Mammary epithelial cell (primary cell): ENCODE results near the gene KRTAP5-3.

Source experiments
- EZH2 ChIP-seq: IDR thresholded peaks from 2 replicates; pipeline ENCODE4 v1.6.1; 2012; ENCODE audit warnings: low read length, inconsistent platforms, borderline replicate concordance
- TF ChIP-seq, protein P1 (sequence below), 2 donors: IDR thresholded peaks in 1 of 2; conservative IDR thresholded peaks in 1 of 2; 2 replicates each; pipeline ENCODE4 v1.5.1; 2011 to 2012; ENCODE audit warnings: inconsistent platforms in 2 of 2, low read length in 2 of 2, mild to moderate bottlenecking in 2 of 2, control low read depth in 1 of 2, low read depth in 1 of 2; ENCODE audit not compliant: insufficient read depth in 1 of 2; ENCODE audit errors: extremely low read depth in 1 of 2

DNA sequence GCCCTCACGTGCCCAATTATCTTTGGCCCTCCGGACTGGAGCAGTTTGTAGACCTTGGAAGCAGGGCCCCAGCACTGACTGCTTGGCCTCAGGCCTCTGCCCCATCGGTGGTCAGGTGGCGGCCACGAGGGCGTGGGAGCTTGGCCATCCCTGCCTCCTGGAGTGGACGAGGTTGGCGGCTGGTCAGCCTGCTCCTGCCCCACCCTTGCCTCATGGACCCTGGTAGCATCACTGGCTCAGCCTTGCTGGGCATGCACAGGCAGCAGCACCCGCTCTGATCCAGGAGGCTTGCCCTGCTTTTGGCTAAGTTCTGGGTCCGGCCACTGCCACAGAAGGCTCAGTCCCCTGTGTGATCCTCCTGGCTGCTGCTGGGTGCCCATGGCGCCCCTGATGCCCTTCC lies 4.1 kb downstream of the KRTAP5-3 start:
- TF ChIP-seq, protein P1, sequence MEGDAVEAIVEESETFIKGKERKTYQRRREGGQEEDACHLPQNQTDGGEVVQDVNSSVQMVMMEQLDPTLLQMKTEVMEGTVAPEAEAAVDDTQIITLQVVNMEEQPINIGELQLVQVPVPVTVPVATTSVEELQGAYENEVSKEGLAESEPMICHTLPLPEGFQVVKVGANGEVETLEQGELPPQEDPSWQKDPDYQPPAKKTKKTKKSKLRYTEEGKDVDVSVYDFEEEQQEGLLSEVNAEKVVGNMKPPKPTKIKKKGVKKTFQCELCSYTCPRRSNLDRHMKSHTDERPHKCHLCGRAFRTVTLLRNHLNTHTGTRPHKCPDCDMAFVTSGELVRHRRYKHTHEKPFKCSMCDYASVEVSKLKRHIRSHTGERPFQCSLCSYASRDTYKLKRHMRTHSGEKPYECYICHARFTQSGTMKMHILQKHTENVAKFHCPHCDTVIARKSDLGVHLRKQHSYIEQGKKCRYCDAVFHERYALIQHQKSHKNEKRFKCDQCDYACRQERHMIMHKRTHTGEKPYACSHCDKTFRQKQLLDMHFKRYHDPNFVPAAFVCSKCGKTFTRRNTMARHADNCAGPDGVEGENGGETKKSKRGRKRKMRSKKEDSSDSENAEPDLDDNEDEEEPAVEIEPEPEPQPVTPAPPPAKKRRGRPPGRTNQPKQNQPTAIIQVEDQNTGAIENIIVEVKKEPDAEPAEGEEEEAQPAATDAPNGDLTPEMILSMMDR (conservative IDR thresholded peaks at IDR 0.05 in 1 of 2, IDR thresholded peaks at IDR 0.05 in 1 of 2; ENCODE audit: extremely low read depth in 1 of 2, insufficient read depth in 1 of 2, low read depth in 1 of 2, low read length in 2 of 2) = no peak
- no peak for TF ChIP-seq EZH2
